H1 (cell line): Measurements from ENCODE around the gene DLL3. TPM values are rescaled to one million over a fixed set of nuclear protein-coding genes. Genes with fewer than 3 reads are reported as not detected.
"Not testable (repeated sequence)": the region's sequence is repeated elsewhere in the genome, so short reads cannot be mapped to it uniquely, and the experiment has no call there.

Experiments used
- CTCF ChIA-PET: fragments of 300-600 bp; sonication (Branson Sonifier 250); formaldehyde crosslinking; loops from one replicate; lab custom pipeline; 2021; ENCODE audit not compliant: partially characterized antibody; lab: Charles Lee
- POLR2A ChIA-PET: fragments of 300-600 bp; sonication (Branson Sonifier 250); formaldehyde crosslinking; loops from one replicate; lab custom pipeline; 2021; ENCODE audit warnings: inconsistent platforms; ENCODE audit not compliant: partially characterized antibody; lab: Charles Lee
- DNase-seq, 2 experiments: peaks; one replicate each; pipeline versions ENCODE4 v3.0.0 to v3.0.0-alpha.2; 2010 to 2022; ENCODE audit warnings: low spot score in 2 of 2, low read depth in 1 of 2, mixed read lengths in 1 of 2
- FAIRE-seq: peaks from 2 replicates; lab custom pipeline; 2011; peaks lifted over from hg19 to GRCh38; lab: Jason Lieb, UNC
- H2AFZ ChIP-seq: 2 replicates; pipeline ENCODE4 v1.8.1; 2012; ENCODE audit warnings: low read length, inconsistent platforms
- H2AK5ac ChIP-seq: 2 replicates; pipeline ENCODE4 v1.6.1; 2013; ENCODE audit warnings: low read depth, low read length
- H2BK120ac ChIP-seq: replicated peaks from 2 replicates; pipeline ENCODE3; 2013; ENCODE audit warnings: low read depth, low read length, inconsistent platforms
- H2BK12ac ChIP-seq: 2 replicates; pipeline ENCODE4 v1.6.1; 2013; ENCODE audit warnings: low read depth, low read length
- H2BK15ac ChIP-seq: 2 replicates; pipeline ENCODE4 v1.6.1; 2013; ENCODE audit warnings: low read length
- H2BK20ac ChIP-seq: 2 replicates; pipeline ENCODE4 v1.6.1; 2013; ENCODE audit warnings: low read length
- H2BK5ac ChIP-seq: 2 replicates; pipeline ENCODE4 v1.6.1; 2013; ENCODE audit warnings: low read depth, low read length
- H3K14ac ChIP-seq: 2 replicates; pipeline ENCODE4 v1.6.1; 2013; ENCODE audit warnings: inconsistent platforms; ENCODE audit not compliant: insufficient read length
- H3K18ac ChIP-seq: 2 replicates; pipeline ENCODE4 v1.6.1; 2013; ENCODE audit warnings: low read length; ENCODE audit errors: extremely low read depth
- H3K23ac ChIP-seq: 2 replicates; pipeline ENCODE4 v1.6.1; 2013; ENCODE audit warnings: inconsistent platforms; ENCODE audit not compliant: insufficient read length
- H3K23me2 ChIP-seq: 2 replicates; pipeline ENCODE4 v1.6.1; 2013; ENCODE audit warnings: low read depth, low read length
- H3K27ac ChIP-seq: 2 replicates; pipeline ENCODE4 v1.6.1; 2011; ENCODE audit warnings: low read depth, low read length, inconsistent platforms
- H3K27me3 ChIP-seq, 4 experiments: replicated peaks in 1 of 4; 1 replicate in 1 of 4; 2 replicates in 3 of 4; pipeline versions ENCODE4 v1.6.1 to v1.8.1; 2011 to 2013; ENCODE audit warnings: low read length in 3 of 4, mild to moderate bottlenecking in 3 of 4, inconsistent platforms in 2 of 4, mixed read lengths in 2 of 4, moderate library complexity in 1 of 4; ENCODE audit not compliant: control insufficient read depth in 3 of 4, insufficient read depth in 3 of 4; ENCODE audit errors: extremely low read depth in 1 of 4
- H3K36me3 ChIP-seq, 4 experiments: 2 replicates each; pipeline versions ENCODE4 v1.6.1 to v1.8.1; 2011 to 2013; ENCODE audit warnings: mild to moderate bottlenecking in 4 of 4, low read length in 3 of 4, moderate library complexity in 2 of 4, control low read depth in 1 of 4, inconsistent platforms in 1 of 4; ENCODE audit not compliant: insufficient read depth in 4 of 4, control insufficient read depth in 2 of 4
- H3K4ac ChIP-seq: replicated peaks from 2 replicates; pipeline ENCODE3; 2013; ENCODE audit warnings: low read length, low read depth, mixed read lengths, inconsistent platforms; ENCODE audit not compliant: insufficient read length
- H3K4me1 ChIP-seq, 4 experiments: replicated peaks in 1 of 4; 1 replicate in 1 of 4; 2 replicates in 3 of 4; pipeline versions ENCODE4 v1.6.1 to v1.8.1; 2011 to 2013; ENCODE audit warnings: low read length in 3 of 4, inconsistent platforms in 2 of 4, mixed read lengths in 1 of 4; ENCODE audit not compliant: insufficient read depth in 4 of 4, control insufficient read depth in 3 of 4
- H3K4me2 ChIP-seq, 2 experiments: 2 replicates each; pipeline versions ENCODE4 v1.6.1 to v1.8.1; 2011 to 2013; ENCODE audit warnings: low read depth in 2 of 2, low read length in 2 of 2, control low read depth in 1 of 2, inconsistent platforms in 1 of 2, mild to moderate bottlenecking in 1 of 2; ENCODE audit not compliant: insufficient read depth in 1 of 2
- H3K4me3 ChIP-seq, 4 experiments: fragments of 200-600, 300-600 bp in 1 of 4; sonication (generic), shearing (Covaris generic), sonication (Bioruptor Twin) in 1 of 4; 2 replicates each; pipeline versions ENCODE4 v1.5.1 to v1.8.1; 2011 to 2016; ENCODE audit warnings: low read length in 4 of 4, low read depth in 3 of 4, control low read depth in 2 of 4, inconsistent platforms in 2 of 4, mild to moderate bottlenecking in 2 of 4, mixed read lengths in 1 of 4, moderate library complexity in 1 of 4; ENCODE audit not compliant: insufficient read depth in 2 of 4; ENCODE audit errors: extremely low read depth in 1 of 4
- H3K56ac ChIP-seq: replicated peaks from 2 replicates; pipeline ENCODE3; 2013; ENCODE audit warnings: low read depth, mild to moderate bottlenecking, mixed read lengths, low read length, inconsistent platforms; ENCODE audit not compliant: insufficient read length
- H3K79me1 ChIP-seq: 2 replicates; pipeline ENCODE4 v1.6.1; 2013; ENCODE audit warnings: low read depth, low read length, control low read depth
- H3K79me2 ChIP-seq, 2 experiments: 2 replicates each; pipeline versions ENCODE4 v1.6.1 to v1.8.1; 2012 to 2013; ENCODE audit warnings: low read length in 2 of 2, mild to moderate bottlenecking in 2 of 2, inconsistent platforms in 1 of 2; ENCODE audit not compliant: insufficient read depth in 2 of 2, control insufficient read depth in 1 of 2
- H3K9ac ChIP-seq, 4 experiments: replicated peaks in 1 of 4; 1 replicate in 1 of 4; 2 replicates in 3 of 4; pipeline versions ENCODE4 v1.6.1 to v1.8.1; 2011 to 2013; ENCODE audit warnings: low read depth in 3 of 4, low read length in 3 of 4, control low read depth in 2 of 4, mild to moderate bottlenecking in 2 of 4, moderate library complexity in 2 of 4, inconsistent platforms in 1 of 4; ENCODE audit errors: extremely low read depth in 1 of 4
- H3K9me3 ChIP-seq, 2 experiments: 2 replicates each; pipeline versions ENCODE4 v1.6.1 to v1.8.1; 2012 to 2013; ENCODE audit warnings: mild to moderate bottlenecking in 2 of 2, moderate library complexity in 2 of 2, control low read depth in 1 of 2, inconsistent platforms in 1 of 2, low read depth in 1 of 2, low read length in 1 of 2, mixed read lengths in 1 of 2; ENCODE audit not compliant: insufficient read depth in 2 of 2
- H4K20me1 ChIP-seq, 2 experiments: replicated peaks in 1 of 2; 2 replicates each; pipeline versions ENCODE3 to v1.8.1; 2011 to 2013; ENCODE audit warnings: inconsistent platforms in 2 of 2, low read length in 2 of 2, mild to moderate bottlenecking in 1 of 2; ENCODE audit not compliant: insufficient read depth in 2 of 2, control insufficient read depth in 1 of 2
- H4K5ac ChIP-seq: 2 replicates; pipeline ENCODE4 v1.6.1; 2013; ENCODE audit warnings: low read length, low read depth, mixed read lengths, inconsistent platforms; ENCODE audit not compliant: insufficient read length
- H4K8ac ChIP-seq: 2 replicates; pipeline ENCODE4 v1.8.0; 2013; ENCODE audit warnings: mild to moderate bottlenecking, moderate library complexity, low read length, inconsistent platforms; ENCODE audit not compliant: insufficient read depth; ENCODE audit errors: extremely low read depth
- H4K91ac ChIP-seq: replicated peaks from 2 replicates; pipeline ENCODE3; 2013; ENCODE audit warnings: low read length, mixed read lengths, inconsistent platforms; ENCODE audit not compliant: insufficient read length
- WGBS, 2 experiments: shearing (Covaris generic) in 1 of 2; methylation state at CpG; one replicate each; pipeline versions ENCODE4 v1.1.6 to v1.1.7; 2013 to 2015; ENCODE audit warnings: low lambda C conversion rate in 2 of 2, mixed read lengths in 2 of 2, inconsistent platforms in 1 of 2, low coverage in 1 of 2, missing lambda C conversion rate in 1 of 2; ENCODE audit not compliant: insufficient replicate concordance in 2 of 2, insufficient coverage in 1 of 2, insufficient read length in 1 of 2; ENCODE audit errors: extremely low coverage in 1 of 2, missing lambda C conversion rate in 1 of 2; 5-methylcytosine and 5-hydroxymethylcytosine counted together
- polyA plus RNA-seq, 7 experiments: library from polyadenylated mRNA; depleted of rRNA in 3 of 7; stranded (reverse) in 5 of 7; unstranded in 2 of 7; fragments of >200 nt in 5 of 7; fragments of 200-250 nt in 2 of 7; gene quantifications; 1 replicate in 5 of 7; 2 replicates in 1 of 7; 4 replicates in 1 of 7; pipeline versions ENCODE4 v1.2.1 to v1.2.3, GENCODE V29; 2011 to 2013; ENCODE audit warnings: missing spikeins in 2 of 7, mixed read lengths in 2 of 7
- total RNA-seq: library from RNA; stranded (reverse); fragmentation: NEBNext Ultra II Directional; extraction: Animal tissue kit (Norgen Biotek cat#: 25700); gene quantifications from 2 replicates; pipeline ENCODE4 v1.2.1, GENCODE V29; 2021

Gene DLL3
- total and polyA plus RNA-seq, 2 of the 8 experiments (the other 6 are each of a cell fraction or from before 2014, with no cell fraction given): 12.2 to 13.8 TPM

DNA sequence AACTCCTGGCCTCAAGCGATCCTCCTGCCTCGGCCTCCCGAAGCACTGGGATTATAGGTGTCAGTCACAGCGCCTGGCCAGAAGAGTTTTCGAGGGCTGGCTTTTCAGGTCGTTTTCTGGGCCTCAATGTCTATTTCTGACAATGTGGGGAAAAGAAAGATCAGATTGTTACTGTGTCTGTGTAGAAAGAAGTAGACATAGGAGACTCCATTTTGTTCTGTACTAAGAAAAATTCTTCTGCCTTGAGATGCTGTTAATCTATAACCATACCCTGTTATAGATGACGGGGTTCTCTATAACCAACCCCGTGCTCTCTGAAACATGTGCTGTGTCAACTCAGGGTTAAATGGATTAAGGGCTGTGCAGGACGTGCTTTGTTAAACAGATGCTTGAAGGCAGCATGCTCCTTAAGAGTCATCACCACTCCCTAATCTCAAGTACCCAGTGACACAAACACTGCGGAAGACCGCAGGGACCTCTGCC lies 19.4 kb upstream of the DLL3 start:
- DNase-seq, H2BK15ac ChIP-seq, CTCF ChIA-PET, H2AK5ac ChIP-seq, H2BK5ac ChIP-seq, FAIRE-seq, H4K8ac ChIP-seq, H3K23ac ChIP-seq, H3K4me3 ChIP-seq, H2BK120ac ChIP-seq, H3K9ac ChIP-seq, H4K91ac ChIP-seq, H3K9me3 ChIP-seq, H2AFZ ChIP-seq, H3K4me2 ChIP-seq, H3K18ac ChIP-seq, H4K5ac ChIP-seq, H2BK20ac ChIP-seq, H3K79me1 ChIP-seq, H3K4ac ChIP-seq, H2BK12ac ChIP-seq, H3K4me1 ChIP-seq, H3K56ac ChIP-seq, H3K27me3 ChIP-seq, H3K23me2 ChIP-seq, H4K20me1 ChIP-seq, H3K14ac ChIP-seq, H3K27ac ChIP-seq: not testable (repeated sequence)
- H3K36me3 ChIP-seq: peaks cover 13 to 32% (median 16%) of the 10 kb centered on the region in 4 experiments
- WGBS, 2 experiments: 89% methylated on average over 11 of the region's 11 CpGs; no CpG with 5 or more reads in 1 of the 2 experiments
- H3K79me2 ChIP-seq: peaks cover 6 to 24% of the 10 kb centered on the region in 2 experiments; a peak in 3 of 4 replicates
- POLR2A ChIA-PET: interaction anchor here (1.2 to 1.3 kb wide), 2 partner anchors 36 to 54 kb away, joined by 3 to 4 read pairs; no protein-coding TSS in a partner anchor
